NCI-H345 treated with DMSO at 0.1 percent for 48 hours (cell line): ENCODE measurements around the gene NFATC4.
"Not testable (repeated sequence)": the region's sequence is repeated elsewhere in the genome, so short reads cannot be mapped to it uniquely, and the experiment has no call there.

Source experiments
- DNase-seq: peaks from one replicate; lab custom pipeline; 2025; ENCODE audit not compliant: unreplicated experiment; lab: John Stamatoyannopoulos, UW

The NFATC4 gene

GRCh38 chr14:24338843-24339242, 29.1 kb upstream of the NFATC4 start:
- DNase-seq = no peak

- DNase-seq = no peak
These were observed 28.5 kb upstream of the NFATC4 start, which contains the start of gene RIPK3 for GRCh38 chr14:24339284-24340151. Gene RIPK3, minus strand, starts transcription at chr14:24339991. Its CDS starts 165 bp downstream, at chr14:24339826.

- no peak for DNase-seq
These were observed 27.4 kb upstream of the NFATC4 start for GRCh38 chr14:24340606-24341005.

GRCh38 chr14:24342889-24343288, 25.1 kb upstream of the NFATC4 start:
- DNase-seq = no peak

GRCh38 chr14:24343795-24344660, 24.0 kb upstream of the NFATC4 start:
- no peak for DNase-seq

GRCh38 chr14:24347134-24347533, 20.9 kb upstream of the NFATC4 start:
- DNase-seq = no peak

GRCh38 chr14:24348186-24348585, 19.8 kb upstream of the NFATC4 start:
- DNase-seq = no peak

GRCh38 chr14:24349742-24350141, 18.2 kb upstream of the NFATC4 start:
- no peak for DNase-seq

GRCh38 chr14:24351517-24351916, 16.5 kb upstream of the NFATC4 start:
- no peak for DNase-seq

GRCh38 chr14:24353559-24354481, 14.2 kb upstream of the NFATC4 start:
- no peak for DNase-seq

GRCh38 chr14:24354482-24354825, 13.5 kb upstream of the NFATC4 start:
- DNase-seq = not testable (repeated sequence)

GRCh38 chr14:24355009-24355408, 13.0 kb upstream of the NFATC4 start:
- DNase-seq = no peak

GRCh38 chr14:24356208-24356607, 11.8 kb upstream of the NFATC4 start:
- DNase-seq = no peak

GRCh38 chr14:24360281-24360680, 7.7 kb upstream of the NFATC4 start:
- DNase-seq = no peak

- DNase-seq = no peak
These were observed 6.7 kb upstream of the NFATC4 start for GRCh38 chr14:24361326-24361725.

GRCh38 chr14:24362241-24362960, 5.6 kb upstream of the NFATC4 start:
- DNase-seq = no peak

- DNase-seq = no peak
These were observed 4.6 kb upstream of the NFATC4 start for GRCh38 chr14:24363401-24363800.

- DNase-seq = no peak
These were observed 3.1 kb upstream of the NFATC4 start for GRCh38 chr14:24364841-24365240.

GRCh38 chr14:24365600-24366412, 2.2 kb upstream of the NFATC4 start:
- DNase-seq = peak; percentile 20

- DNase-seq = no peak
These were observed 1.6 kb upstream of the NFATC4 start for GRCh38 chr14:24366413-24366720.
